IMR-90 (cell line): ENCODE data around the gene PTGDR2. TPM values are rescaled to one million over a fixed set of nuclear protein-coding genes. Genes with fewer than 3 reads are reported as not detected.

Source experiments
- ATAC-seq: fragments of 200-7000 bp; cut with Tn5 transposase; 2 replicates; pipeline ENCODE4 v1.9.1; 2020; ENCODE audit warnings: low read depth, mild to moderate bottlenecking, moderate library complexity
- BruUV-seq: library from RNA; stranded (reverse); fragments of 400-500 nt; replicated peaks from 2 replicates; lab custom pipeline; 2021; lab: Mats Ljungman, UMichigan
- CTCF ChIA-PET: fragments of 300-600 bp; formaldehyde crosslinking; extraction: SDS; loops from one replicate; lab custom pipeline; 2021; ENCODE audit warnings: antibody characterized with exemption; lab: Yijun Ruan, JAX
- POLR2A ChIA-PET: fragments of 300-600 bp; sonication (Branson Sonifier 250); formaldehyde crosslinking; loops from one replicate; lab custom pipeline; 2022; ENCODE audit warnings: antibody characterized with exemption; ENCODE audit not compliant: unreplicated experiment; lab: Charles Lee
- DNase-seq: peaks from one replicate; pipeline ENCODE4 v3.0.0; 2013
- H2AFZ ChIP-seq: replicated peaks from 2 replicates; pipeline ENCODE3; 2013; ENCODE audit warnings: low read length, mild to moderate bottlenecking; ENCODE audit not compliant: poor library complexity
- H2AK5ac ChIP-seq: 2 replicates; pipeline ENCODE4 v1.6.1; 2013; ENCODE audit warnings: low read depth, low read length, inconsistent platforms
- H2AK9ac ChIP-seq: replicated peaks from 2 replicates; pipeline ENCODE3; 2013; ENCODE audit warnings: mild to moderate bottlenecking, low read depth, low read length, moderate library complexity; ENCODE audit not compliant: poor library complexity
- H2BK120ac ChIP-seq: 2 replicates; pipeline ENCODE4 v1.6.1; 2013; ENCODE audit warnings: low read depth, low read length, inconsistent platforms
- H2BK15ac ChIP-seq: 3 replicates; pipeline ENCODE4 v1.6.1; 2013; ENCODE audit warnings: low read depth, low read length, inconsistent platforms
- H2BK20ac ChIP-seq: 2 replicates; pipeline ENCODE4 v1.6.1; 2013; ENCODE audit warnings: low read depth, mild to moderate bottlenecking, inconsistent platforms, low read length, moderate library complexity
- H2BK5ac ChIP-seq: 2 replicates; pipeline ENCODE4 v1.6.1; 2013; ENCODE audit warnings: mild to moderate bottlenecking, low read depth, low read length, inconsistent platforms; ENCODE audit not compliant: poor library complexity, severe bottlenecking
- H3K14ac ChIP-seq: replicated peaks from 2 replicates; pipeline ENCODE4 v1.6.1; 2013; ENCODE audit warnings: low read depth, low read length, inconsistent platforms
- H3K18ac ChIP-seq: 2 replicates; pipeline ENCODE4 v1.6.1; 2013; ENCODE audit warnings: low read depth, low read length, control low read depth
- H3K23ac ChIP-seq: 2 replicates; pipeline ENCODE4 v1.6.1; 2013; ENCODE audit warnings: low read depth, low read length, inconsistent platforms
- H3K27ac ChIP-seq: 2 replicates; pipeline ENCODE4 v1.5.1; 2013; ENCODE audit warnings: mild to moderate bottlenecking, control low read depth, low read length; ENCODE audit not compliant: insufficient read depth
- H3K27me3 ChIP-seq: 2 replicates; pipeline ENCODE4 v1.6.1; 2013; ENCODE audit warnings: low read length; ENCODE audit not compliant: control insufficient read depth, insufficient read depth
- H3K36me3 ChIP-seq: 2 replicates; pipeline ENCODE4 v1.6.1; 2013; ENCODE audit warnings: low read length, mixed read lengths; ENCODE audit not compliant: control insufficient read depth, insufficient read depth
- H3K4ac ChIP-seq: 2 replicates; pipeline ENCODE4 v1.6.1; 2013; ENCODE audit warnings: low read depth, low read length, inconsistent platforms
- H3K4me1 ChIP-seq: 2 replicates; pipeline ENCODE4 v1.6.1; 2013; ENCODE audit warnings: low read length, mixed read lengths; ENCODE audit not compliant: control insufficient read depth, insufficient read depth
- H3K4me2 ChIP-seq: 2 replicates; pipeline ENCODE4 v1.6.1; 2013; ENCODE audit warnings: low read depth, mild to moderate bottlenecking, control low read depth, low read length, moderate library complexity
- H3K4me3 ChIP-seq: 2 replicates; pipeline ENCODE4 v1.5.1; 2013; ENCODE audit warnings: low read depth, mild to moderate bottlenecking, control low read depth, low read length, moderate library complexity; ENCODE audit not compliant: insufficient read depth
- H3K56ac ChIP-seq: 2 replicates; pipeline ENCODE4 v1.6.1; 2013; ENCODE audit warnings: low read length, inconsistent platforms; ENCODE audit not compliant: insufficient read depth; ENCODE audit errors: extremely low read depth
- H3K79me1 ChIP-seq, 2 experiments: 2 replicates each; pipeline ENCODE4 v1.6.1; 2013; ENCODE audit warnings: low read length in 2 of 2, inconsistent platforms in 1 of 2, low read depth in 1 of 2
- H3K9ac ChIP-seq: 2 replicates; pipeline ENCODE4 v1.6.1; 2013; ENCODE audit warnings: low read depth, low read length, control low read depth
- H3K9me1 ChIP-seq: 2 replicates; pipeline ENCODE4 v1.6.1; 2013; ENCODE audit warnings: low read length, inconsistent platforms; ENCODE audit not compliant: insufficient read depth
- H3K9me3 ChIP-seq: 2 replicates; pipeline ENCODE4 v1.6.1; 2013; ENCODE audit warnings: low read length; ENCODE audit not compliant: control insufficient read depth, insufficient read depth
- H4K20me1 ChIP-seq: 2 replicates; pipeline ENCODE4 v1.6.1; 2013; ENCODE audit warnings: low read length, inconsistent platforms; ENCODE audit not compliant: insufficient read depth
- H4K5ac ChIP-seq: 2 replicates; pipeline ENCODE4 v1.6.1; 2013; ENCODE audit warnings: mild to moderate bottlenecking, low read depth, low read length, control low read depth
- H4K8ac ChIP-seq, 2 experiments: 2 replicates each; pipeline ENCODE4 v1.6.1; 2013; ENCODE audit warnings: low read depth in 2 of 2, low read length in 2 of 2, control low read depth in 1 of 2, inconsistent platforms in 1 of 2
- H4K91ac ChIP-seq: 2 replicates; pipeline ENCODE4 v1.6.1; 2013; ENCODE audit warnings: low read depth, low read length, inconsistent platforms; ENCODE audit not compliant: insufficient read depth
- BHLHE40 ChIP-seq: fragments of 150-350 bp; IDR thresholded peaks from 2 replicates; pipeline ENCODE4 v1.6.1; 2016; ENCODE audit warnings: mild to moderate bottlenecking, low read depth, low read length
- CEBPB ChIP-seq: IDR thresholded peaks from 2 replicates; pipeline ENCODE4 v1.6.1; 2012; ENCODE audit warnings: low read depth, low read length, improper control_type of control experiment
- CHD1 ChIP-seq: IDR thresholded peaks from 2 replicates; pipeline ENCODE4 v1.6.1; 2012; ENCODE audit warnings: low read depth, low read length, improper control_type of control experiment
- FOS ChIP-seq: fragments of 150-350 bp; IDR thresholded peaks from 2 replicates; pipeline ENCODE4 v1.6.1; 2016; ENCODE audit warnings: low read depth, low read length
- MAFK ChIP-seq: IDR thresholded peaks from 2 replicates; pipeline ENCODE4 v1.6.1; 2012; ENCODE audit warnings: low read depth, low read length, improper control_type of control experiment
- MAZ ChIP-seq: IDR thresholded peaks from 2 replicates; pipeline ENCODE4 v1.6.1; 2012; ENCODE audit warnings: low read depth, mild to moderate bottlenecking, low read length, improper control_type of control experiment, moderate library complexity, borderline replicate concordance
- MXI1 ChIP-seq: IDR thresholded peaks from 2 replicates; pipeline ENCODE4 v1.6.1; 2012; ENCODE audit warnings: low read depth, mild to moderate bottlenecking, low read length, moderate library complexity, borderline replicate concordance
- NFE2L2 ChIP-seq: fragments of 150-350 bp; IDR thresholded peaks from 2 replicates; pipeline ENCODE4 v1.6.1; 2016; ENCODE audit warnings: low read depth, mild to moderate bottlenecking, low read length
- RCOR1 ChIP-seq: IDR thresholded peaks from 2 replicates; pipeline ENCODE4 v1.6.1; 2012; ENCODE audit warnings: mild to moderate bottlenecking, low read length, improper control_type of control experiment; ENCODE audit not compliant: insufficient replicate concordance
- RFX5 ChIP-seq: IDR thresholded peaks from 2 replicates; pipeline ENCODE4 v1.8.0; 2012; ENCODE audit warnings: low read depth, mild to moderate bottlenecking, low read length, moderate library complexity
- SMC3 ChIP-seq: fragments of 150-350 bp; IDR thresholded peaks from 2 replicates; pipeline ENCODE4 v1.6.1; 2016; ENCODE audit warnings: low read depth, mild to moderate bottlenecking, antibody characterized with exemption, low read length, moderate library complexity
- WGBS, 2 experiments: methylation state at CpG; one replicate each; pipeline versions ENCODE4 v1.1.5 to v1.1.7; 2013; ENCODE audit warnings: missing lambda C conversion rate in 2 of 2; ENCODE audit not compliant: insufficient read length in 1 of 2; ENCODE audit errors: extremely low coverage in 2 of 2; 5-methylcytosine and 5-hydroxymethylcytosine counted together
- dilution Hi-C: fragments of 300-500 bp; cut with HindIII; formaldehyde crosslinking; loops from one replicate; pipeline ENCODE4 v1.14.3; 2018; ENCODE audit warnings: low sequenced_read_pairs; ENCODE audit not compliant: unreplicated experiment
- in situ Hi-C: fragments of 300-500 bp; cut with MboI; formaldehyde crosslinking; loops from 3 replicates; pipeline ENCODE4 v1.14.3; 2019; ENCODE audit warnings: low sequenced_read_pairs, inconsistent platforms, mixed read lengths
- intact Hi-C: fragments of 100-400 bp; cut with micrococcal nuclease; formaldehyde crosslinking; loops from 2 replicates; pipeline ENCODE4 v1.10.0; 2022
- polyA plus RNA-seq, 3 experiments: library from polyadenylated mRNA; depleted of rRNA; stranded (reverse); fragments of >200 nt; gene quantifications; 2 replicates each; pipeline ENCODE4 v1.2.3, GENCODE V29; 2012; ENCODE audit warnings: low replicate concordance in 1 of 3
- total RNA-seq: library from RNA; depleted of rRNA; stranded (reverse); fragments of >200 nt; gene quantifications from 2 replicates; pipeline ENCODE4 v1.2.3, GENCODE V29; 2012
- TF ChIP-seq, protein P1 (sequence below): conservative IDR thresholded peaks from 2 replicates; pipeline ENCODE4 v1.5.1; 2012; ENCODE audit warnings: mild to moderate bottlenecking, low read depth, low read length, improper control_type of control experiment
- TF ChIP-seq, protein P2 (sequence below): fragments of 150-350 bp; IDR thresholded peaks from 2 replicates; pipeline ENCODE4 v1.6.1; 2016; ENCODE audit warnings: low read depth, mild to moderate bottlenecking, low read length, moderate library complexity, borderline replicate concordance

The PTGDR2 gene
- total and polyA plus RNA-seq, 2 of the 4 experiments (the other 2 are of a cell fraction): under 0.01 to 0.12 TPM

DNA sequence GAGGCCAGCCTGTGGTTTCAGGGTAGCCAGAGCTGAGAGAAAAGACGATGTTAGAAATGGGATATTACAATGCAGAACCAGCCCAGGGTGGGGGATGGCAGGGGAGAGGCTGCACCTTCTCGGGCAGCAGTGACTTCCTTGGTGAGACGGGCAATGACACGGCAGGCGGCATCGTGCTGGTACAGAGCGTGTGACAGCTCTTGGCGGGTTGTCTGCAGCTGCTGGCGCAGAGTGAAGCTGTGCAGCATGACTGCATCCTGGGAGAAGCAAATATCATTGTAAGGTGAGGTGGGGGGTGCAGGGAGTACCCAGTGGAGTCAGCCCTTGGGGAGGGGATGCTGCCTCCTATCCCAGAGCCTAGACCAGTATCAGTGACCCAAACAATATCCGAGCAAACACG lies 46.9 kb upstream of the PTGDR2 start:
- Histone ChIP-seq H3K18ac (no peak overlapping the region), H4K91ac (no peak overlapping the region), H2AK5ac (no peak overlapping the region), H3K14ac (no peak overlapping the region), H3K9ac (no peak overlapping the region), H3K4me2 (no peak overlapping the region), H3K56ac (no peak overlapping the region), H3K27ac (no peak overlapping the region), H3K79me1 (peaks cover 9 to 47% of the 10 kb centered on the region in 2 experiments; a peak in 3 of 4 replicates), H3K23ac (no peak overlapping the region), H2BK120ac (no peak overlapping the region), H3K27me3 (no peaks in the 10 kb centered on the region), H4K8ac (no peak overlapping the region), H3K36me3 (peaks cover 45% of the 10 kb centered on the region), H3K9me3 (no peaks in the 10 kb centered on the region), H4K5ac (no peak overlapping the region), H2AK9ac (no peak overlapping the region), H2BK5ac (no peak overlapping the region), H3K4me1 (peaks cover 3% of the 10 kb centered on the region; the same call in 1 of the 2 replicates), H2AFZ (no peak overlapping the region), H3K4ac (no peak overlapping the region), H3K9me1 (no peaks in the 10 kb centered on the region), H4K20me1 (peaks cover 30% of the 10 kb centered on the region), H2BK20ac (no peak overlapping the region), H2BK15ac (no peak overlapping the region), H3K4me3 (no peak overlapping the region)
- ChIA-PET CTCF (interaction anchor here (1.0 to 1.4 kb wide), 2 partner anchors 13 to 29 kb away, joined by 3 read pairs; no protein-coding TSS in a partner anchor), POLR2A (no interaction called here)
- TF ChIP-seq CEBPB (no peak), RFX5 (no peak), CHD1 (no peak), NFE2L2 (no peak), RCOR1 (no peak), MAZ (no peak), MAFK (no peak), SMC3 (no peak), MXI1 (no peak), FOS (no peak), BHLHE40 (no peak)
- TF ChIP-seq, protein P1, sequence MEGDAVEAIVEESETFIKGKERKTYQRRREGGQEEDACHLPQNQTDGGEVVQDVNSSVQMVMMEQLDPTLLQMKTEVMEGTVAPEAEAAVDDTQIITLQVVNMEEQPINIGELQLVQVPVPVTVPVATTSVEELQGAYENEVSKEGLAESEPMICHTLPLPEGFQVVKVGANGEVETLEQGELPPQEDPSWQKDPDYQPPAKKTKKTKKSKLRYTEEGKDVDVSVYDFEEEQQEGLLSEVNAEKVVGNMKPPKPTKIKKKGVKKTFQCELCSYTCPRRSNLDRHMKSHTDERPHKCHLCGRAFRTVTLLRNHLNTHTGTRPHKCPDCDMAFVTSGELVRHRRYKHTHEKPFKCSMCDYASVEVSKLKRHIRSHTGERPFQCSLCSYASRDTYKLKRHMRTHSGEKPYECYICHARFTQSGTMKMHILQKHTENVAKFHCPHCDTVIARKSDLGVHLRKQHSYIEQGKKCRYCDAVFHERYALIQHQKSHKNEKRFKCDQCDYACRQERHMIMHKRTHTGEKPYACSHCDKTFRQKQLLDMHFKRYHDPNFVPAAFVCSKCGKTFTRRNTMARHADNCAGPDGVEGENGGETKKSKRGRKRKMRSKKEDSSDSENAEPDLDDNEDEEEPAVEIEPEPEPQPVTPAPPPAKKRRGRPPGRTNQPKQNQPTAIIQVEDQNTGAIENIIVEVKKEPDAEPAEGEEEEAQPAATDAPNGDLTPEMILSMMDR: no peak
- TF ChIP-seq, protein P2, sequence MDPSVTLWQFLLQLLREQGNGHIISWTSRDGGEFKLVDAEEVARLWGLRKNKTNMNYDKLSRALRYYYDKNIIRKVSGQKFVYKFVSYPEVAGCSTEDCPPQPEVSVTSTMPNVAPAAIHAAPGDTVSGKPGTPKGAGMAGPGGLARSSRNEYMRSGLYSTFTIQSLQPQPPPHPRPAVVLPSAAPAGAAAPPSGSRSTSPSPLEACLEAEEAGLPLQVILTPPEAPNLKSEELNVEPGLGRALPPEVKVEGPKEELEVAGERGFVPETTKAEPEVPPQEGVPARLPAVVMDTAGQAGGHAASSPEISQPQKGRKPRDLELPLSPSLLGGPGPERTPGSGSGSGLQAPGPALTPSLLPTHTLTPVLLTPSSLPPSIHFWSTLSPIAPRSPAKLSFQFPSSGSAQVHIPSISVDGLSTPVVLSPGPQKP: no peak
- no TSS peak for BruUV-seq
- 98% methylated on average over 8 of the region's 11 CpGs; no CpG with 5 or more reads in 1 of the 2 experiments for WGBS, 2 experiments
- DNase-seq (no peak), ATAC-seq (no peak)
- intact Hi-C loops: no loop called here
- in situ Hi-C loops: loop anchor here (25.0 kb wide), 1 partner anchor 1315 kb away; no protein-coding TSS in a partner anchor
- dilution Hi-C loops: no loop called here
